Measurements from ENCODE around the gene FABP2.
"Not testable (repeated sequence)": the region's sequence is repeated elsewhere in the genome, so short reads cannot be mapped to it uniquely, and the experiment has no call there.

GRCh38 chr4:119336332-119336979 lies 14.5 kb upstream of the FABP2 start:
- TF ChIP-seq CTCF (conservative IDR thresholded peaks at IDR 0.05; ENCODE audit: low read depth in 2 of 2); POLR2AphosphoS5 (IDR thresholded peaks at IDR 0.05; ENCODE audit: low read depth); JUNB (IDR thresholded peaks at IDR 0.05; ENCODE audit: unreplicated experiment); CREB1 (CRISPR knock-in tag; IDR thresholded peaks at IDR 0.05; ENCODE audit: low read depth); EZH2 (IDR thresholded peaks at IDR 0.05; ENCODE audit: low read depth, unreplicated experiment); REST (IDR thresholded peaks at IDR 0.05; ENCODE audit: unreplicated experiment); ZNF331 (CRISPR knock-in tag; IDR thresholded peaks at IDR 0.05; ENCODE audit: low read depth); EZH2phosphoT487 (IDR thresholded peaks at IDR 0.05; ENCODE audit: unreplicated experiment); ZNF114 (CRISPR knock-in tag; IDR thresholded peaks at IDR 0.05); ETS1 (IDR thresholded peaks at IDR 0.05); STAT1 (IDR thresholded peaks at IDR 0.05; ENCODE audit: unreplicated experiment); ZNF462 (CRISPR knock-in tag; IDR thresholded peaks at IDR 0.05); NANOG (IDR thresholded peaks at IDR 0.05; ENCODE audit: borderline replicate concordance): not testable (repeated sequence)
